Central memory CD8-positive, alpha-beta T cell (primary cell): Measurements from ENCODE around the gene FXYD1.
"Not testable (repeated sequence)": the region's sequence is repeated elsewhere in the genome, so short reads cannot be mapped to it uniquely, and the experiment has no call there.

Experiments used
- ATAC-seq: fragments of 150-1000 bp; cut with Tn5 transposase; replicated peaks from 2 replicates; pipeline ENCODE4 v1.10.0; 2022; ENCODE audit warnings: mild to moderate bottlenecking, moderate FRiP score, moderate number of reproducible peaks; ENCODE audit not compliant: poor library complexity, severe bottlenecking; ENCODE audit errors: extremely low read depth
- DNase-seq, 2 donors: peaks; one replicate each; pipeline ENCODE4 v3.0.0; 2021; ENCODE audit warnings: low spot score in 2 of 2
- H3K27ac Mint-ChIP-seq: one replicate; pipeline ENCODE4 v1.8.0; 2022; ENCODE audit warnings: low read depth, mild to moderate bottlenecking, moderate library complexity, mixed read lengths
- H3K27me3 Mint-ChIP-seq: one replicate; pipeline ENCODE4 v1.8.0; 2022; ENCODE audit warnings: mixed read lengths
- H3K36me3 Mint-ChIP-seq: one replicate; pipeline ENCODE4 v1.8.0; 2022; ENCODE audit warnings: mild to moderate bottlenecking, moderate library complexity, mixed read lengths; ENCODE audit not compliant: insufficient read depth
- H3K4me1 Mint-ChIP-seq: one replicate; pipeline ENCODE4 v1.8.0; 2022; ENCODE audit warnings: mixed read lengths
- H3K4me3 Mint-ChIP-seq: one replicate; pipeline ENCODE4 v1.8.0; 2022; ENCODE audit warnings: mild to moderate bottlenecking, moderate library complexity, mixed read lengths
- H3K9me3 Mint-ChIP-seq: one replicate; pipeline ENCODE4 v1.8.0; 2022; ENCODE audit warnings: mixed read lengths

FXYD1 gene

DNA sequence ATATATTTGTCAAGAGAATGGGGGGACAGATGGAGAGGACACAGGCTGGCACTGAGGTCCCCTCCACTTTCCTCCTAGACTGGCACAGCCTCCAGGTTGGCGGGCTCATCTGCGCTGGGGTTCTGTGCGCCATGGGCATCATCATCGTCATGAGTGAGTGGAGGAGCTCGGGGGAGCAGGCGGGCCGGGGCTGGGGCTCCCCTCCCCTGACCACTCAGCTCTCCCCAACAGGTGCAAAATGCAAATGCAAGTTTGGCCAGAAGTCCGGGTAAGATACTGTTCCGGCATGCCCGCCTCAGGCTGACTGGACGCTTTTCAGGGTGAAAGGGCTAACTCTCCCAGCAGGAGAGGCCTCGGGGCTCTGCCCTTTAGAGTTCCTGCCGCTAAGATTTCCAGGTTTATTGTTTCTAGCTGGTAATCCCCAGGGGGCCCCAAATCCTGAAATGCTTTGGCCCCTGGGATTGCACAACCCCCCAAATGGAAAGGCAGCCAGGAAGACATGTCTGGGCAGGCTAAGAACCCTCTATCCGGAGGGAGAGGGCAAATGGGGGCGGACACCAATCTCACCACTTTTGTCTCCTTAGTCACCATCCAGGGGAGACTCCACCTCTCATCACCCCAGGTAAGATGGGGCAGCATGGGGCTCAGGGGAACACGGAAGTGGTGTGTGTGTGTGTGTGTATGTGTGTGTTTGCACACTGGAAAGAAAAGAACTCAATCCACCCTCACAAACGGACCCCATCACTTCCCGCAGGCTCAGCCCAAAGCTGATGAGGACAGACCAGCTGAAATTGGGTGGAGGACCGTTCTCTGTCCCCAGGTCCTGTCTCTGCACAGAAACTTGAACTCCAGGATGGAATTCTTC is 15.7 kb upstream of the FXYD1 start:
- DNase-seq (no peak), ATAC-seq (no peak)
- Mint-ChIP-seq H3K9me3 (no peaks in the 10 kb centered on the region), H3K27me3 (no peaks in the 10 kb centered on the region), H3K36me3 (peaks cover 4% of the 10 kb centered on the region), H3K4me3 (no peak overlapping the region), H3K27ac (no peak overlapping the region), H3K4me1 (peaks cover 13% of the 10 kb centered on the region)

DNA sequence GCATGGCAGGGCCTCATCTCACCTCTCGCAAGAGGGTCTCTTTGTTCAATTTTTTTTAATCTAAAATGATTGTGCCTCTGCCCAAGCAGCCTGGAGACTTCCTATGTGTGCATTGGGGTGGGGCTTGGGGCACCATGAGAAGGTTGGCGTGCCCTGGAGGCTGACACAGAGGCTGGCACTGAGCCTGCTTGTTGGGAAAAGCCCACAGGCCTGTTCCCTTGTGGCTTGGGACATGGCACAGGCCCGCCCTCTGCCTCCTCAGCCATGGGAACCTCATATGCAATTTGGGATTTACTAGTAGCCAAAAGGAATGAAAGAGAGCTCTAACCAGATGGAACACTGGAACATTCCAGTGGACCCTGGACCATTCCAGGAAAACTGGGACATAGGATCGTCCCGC is 15.1 kb upstream of the FXYD1 start:
- DNase-seq (no peak), ATAC-seq (no peak)
- no peaks in the 10 kb centered on the region for H3K27me3 Mint-ChIP-seq
- peak overlapping the region; percentile 87 for H3K4me3 Mint-ChIP-seq
- no peaks in the 10 kb centered on the region for H3K9me3 Mint-ChIP-seq
- H3K4me1 Mint-ChIP-seq, result peaks cover 13% of the 10 kb centered on the region
- no peak overlapping the region for H3K27ac Mint-ChIP-seq
- peaks cover 4% of the 10 kb centered on the region for H3K36me3 Mint-ChIP-seq

DNA sequence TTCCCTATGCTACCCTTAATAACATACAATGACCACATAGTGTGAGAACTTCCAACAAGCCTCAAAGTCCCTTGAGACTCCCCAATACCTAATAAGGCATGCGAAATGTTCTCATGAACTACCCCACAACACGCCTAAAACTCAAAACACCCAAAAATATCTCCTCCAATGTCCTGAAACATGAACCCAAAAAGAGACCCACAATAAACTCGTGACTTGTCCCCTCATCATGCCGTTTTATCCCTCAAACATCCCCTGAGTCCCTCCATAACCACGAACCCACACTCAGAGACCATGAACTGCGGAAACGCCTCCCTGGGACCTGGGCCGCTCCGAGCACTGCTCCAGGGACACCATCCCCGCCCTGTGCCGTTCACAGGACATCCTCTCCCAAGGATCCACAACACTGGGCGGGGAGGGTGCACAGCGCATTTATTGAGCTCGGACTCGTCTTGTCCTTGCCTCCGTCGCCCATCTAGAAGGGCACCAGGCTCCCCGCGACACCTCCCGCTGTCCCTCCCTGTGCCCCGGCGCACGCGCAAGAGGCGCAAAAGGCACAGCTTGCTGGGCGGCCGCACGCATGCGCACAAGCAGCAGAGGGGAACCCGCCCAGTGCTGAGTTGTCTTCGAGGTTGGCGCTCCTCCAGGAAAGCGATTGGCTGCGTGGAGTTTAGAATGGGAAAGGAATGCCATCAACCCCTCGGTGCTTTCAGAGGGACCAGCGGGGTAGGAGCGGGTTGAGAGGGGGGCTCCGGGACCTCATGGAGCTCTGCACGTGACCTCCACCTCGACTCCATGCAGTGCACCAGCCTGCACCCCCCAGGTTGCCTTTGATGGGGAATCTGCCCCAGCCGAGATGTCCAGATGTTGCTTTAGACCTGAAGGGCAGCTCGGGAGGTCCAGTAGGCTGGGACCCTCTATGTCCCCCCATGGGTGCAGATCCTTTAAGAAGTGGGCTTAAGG is 14.2 kb upstream of the FXYD1 start:
- DNase-seq, result peak; percentile 57 to 64
- peaks cover 13% of the 10 kb centered on the region for H3K4me1 Mint-ChIP-seq
- H3K4me3 Mint-ChIP-seq, result peak overlapping the region; percentile 87
- H3K27ac Mint-ChIP-seq, result peak overlapping the region; percentile 85
- ATAC-seq, result peak; percentile 87
- H3K9me3 Mint-ChIP-seq, result no peaks in the 10 kb centered on the region
- peaks cover 4% of the 10 kb centered on the region for H3K36me3 Mint-ChIP-seq
- H3K27me3 Mint-ChIP-seq, result no peaks in the 10 kb centered on the region

DNA sequence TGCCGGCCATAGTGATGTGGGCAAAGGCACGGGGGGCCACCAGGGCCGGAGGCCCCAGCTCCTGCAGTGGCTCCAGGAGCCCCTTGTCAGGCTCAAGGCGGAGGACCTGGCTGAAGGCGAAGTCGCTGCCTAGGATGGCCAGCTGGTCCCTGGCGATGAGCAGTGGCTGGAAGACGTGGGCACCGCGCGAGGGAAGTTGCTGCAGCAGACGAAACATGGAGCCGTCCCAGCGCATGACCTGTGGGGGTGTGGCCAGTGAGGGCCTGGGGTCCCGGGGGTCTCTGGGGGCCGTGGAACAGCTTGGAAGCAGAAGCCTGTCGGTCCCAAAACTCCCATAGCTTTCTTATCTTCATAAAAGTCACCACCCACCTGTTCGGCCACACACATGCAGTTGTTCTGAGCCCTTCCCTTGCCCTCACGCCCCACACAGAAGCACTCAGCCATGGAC is 13.3 kb upstream of the FXYD1 start:
- H3K4me3 Mint-ChIP-seq, result no peak overlapping the region
- H3K27ac Mint-ChIP-seq, result no peak overlapping the region
- no peak for DNase-seq
- H3K9me3 Mint-ChIP-seq, result no peaks in the 10 kb centered on the region
- peaks cover 4% of the 10 kb centered on the region for H3K36me3 Mint-ChIP-seq
- H3K4me1 Mint-ChIP-seq, result peaks cover 13% of the 10 kb centered on the region
- H3K27me3 Mint-ChIP-seq, result no peaks in the 10 kb centered on the region
- ATAC-seq, result no peak

DNA sequence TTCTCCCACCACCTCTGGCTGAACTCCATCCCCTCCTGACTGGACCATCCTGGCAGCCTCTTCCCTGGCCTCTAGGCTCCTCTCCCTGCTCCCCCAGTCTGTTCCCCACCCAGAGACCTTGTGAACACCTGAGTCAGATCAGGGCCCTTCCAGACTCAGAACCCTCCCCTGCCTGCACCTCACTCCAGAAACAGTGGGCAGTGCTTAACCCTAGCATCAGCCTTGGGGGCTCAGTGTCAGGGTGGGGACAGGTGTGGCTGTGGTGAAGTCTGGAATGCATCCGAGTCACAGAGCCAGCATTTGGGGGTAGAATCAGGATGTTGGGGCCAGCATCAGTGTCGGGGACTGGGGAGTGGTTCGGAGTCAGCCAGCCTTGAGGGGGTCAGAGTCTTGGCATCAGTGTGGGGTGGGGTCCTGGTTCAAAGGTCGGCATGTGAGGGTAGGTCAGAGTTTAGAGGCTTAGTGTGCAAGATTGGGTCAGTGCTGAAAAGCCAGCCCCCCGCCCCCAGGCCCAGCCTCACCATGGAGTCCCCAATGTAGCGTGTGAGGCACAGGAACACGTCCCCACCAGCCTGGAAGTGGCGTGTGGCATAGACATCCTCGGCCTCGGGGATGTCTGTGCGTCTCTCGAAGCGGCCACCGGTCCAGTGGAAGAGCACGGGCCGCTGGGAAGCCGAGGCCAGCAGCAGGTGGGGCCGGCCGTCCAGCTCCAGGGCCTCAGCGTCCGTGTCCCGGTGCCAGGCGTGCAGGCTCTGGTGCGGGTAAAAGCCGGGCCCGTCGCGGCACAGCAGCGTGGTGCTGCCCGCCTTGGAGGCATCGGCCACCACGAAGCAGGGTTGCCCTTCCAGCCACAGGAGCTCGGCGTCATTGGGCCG is 12.6 kb upstream of the FXYD1 start:
- no peaks in the 10 kb centered on the region for H3K9me3 Mint-ChIP-seq

DNA sequence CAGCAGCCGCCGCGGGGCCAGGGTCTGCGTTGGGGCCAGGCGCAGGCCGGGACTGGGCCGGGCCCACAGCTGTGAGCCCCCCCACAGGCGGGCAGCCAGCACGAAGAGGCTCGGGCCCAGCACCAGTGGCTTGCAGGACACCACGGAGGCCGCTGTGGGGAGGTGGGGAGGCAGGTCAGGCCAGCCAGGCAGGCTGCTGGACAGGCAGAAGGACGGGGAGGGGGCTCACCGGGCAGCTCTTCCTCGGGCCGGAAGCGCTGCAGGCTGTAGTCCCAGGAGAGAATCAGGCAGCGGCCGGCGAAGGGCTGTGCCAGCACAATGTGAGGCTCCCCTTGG is 12.0 kb upstream of the FXYD1 start:
- DNase-seq (no peak), ATAC-seq (no peak)
- no peak overlapping the region for H3K27ac Mint-ChIP-seq
- H3K27me3 Mint-ChIP-seq, result no peaks in the 10 kb centered on the region
- H3K9me3 Mint-ChIP-seq, result no peaks in the 10 kb centered on the region
- peaks cover 4% of the 10 kb centered on the region for H3K36me3 Mint-ChIP-seq
- no peak overlapping the region for H3K4me3 Mint-ChIP-seq
- peaks cover 13% of the 10 kb centered on the region for H3K4me1 Mint-ChIP-seq

More for the DNA sequence above, 12.6 kb upstream of the FXYD1 start:
- peaks cover 4% of the 10 kb centered on the region for H3K36me3 Mint-ChIP-seq
- no peaks in the 10 kb centered on the region for H3K27me3 Mint-ChIP-seq
- peaks cover 13% of the 10 kb centered on the region for H3K4me1 Mint-ChIP-seq
- DNase-seq, result no peak
- ATAC-seq, result no peak
- no peak overlapping the region for H3K4me3 Mint-ChIP-seq
- H3K27ac Mint-ChIP-seq, result no peak overlapping the region

DNA sequence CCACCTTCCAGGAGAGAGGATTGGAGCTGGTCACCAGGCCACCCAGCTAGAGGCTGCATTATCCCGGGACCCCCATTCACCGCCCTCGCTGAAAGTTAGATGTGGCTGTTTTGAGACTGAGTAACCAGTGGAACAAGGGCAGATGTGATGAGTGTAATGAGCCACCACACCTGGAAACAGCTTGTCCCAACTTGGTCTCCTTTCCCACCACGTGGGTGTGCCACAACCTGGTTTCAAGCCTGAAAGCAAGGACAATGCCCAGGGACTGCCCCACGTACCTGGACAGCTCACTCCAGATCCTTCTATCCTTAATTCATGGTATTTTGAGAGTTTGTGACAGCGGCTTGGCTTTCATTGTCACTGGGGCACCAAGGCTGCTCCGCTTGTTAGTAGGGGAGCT is 10.8 kb upstream of the FXYD1 start:
- DNase-seq (no peak), ATAC-seq (no peak)
- Mint-ChIP-seq H3K27ac (no peak overlapping the region), H3K36me3 (peaks cover 4% of the 10 kb centered on the region), H3K4me3 (no peak overlapping the region), H3K9me3 (peaks cover 6% of the 10 kb centered on the region), H3K27me3 (no peaks in the 10 kb centered on the region), H3K4me1 (peaks cover 13% of the 10 kb centered on the region)

DNA sequence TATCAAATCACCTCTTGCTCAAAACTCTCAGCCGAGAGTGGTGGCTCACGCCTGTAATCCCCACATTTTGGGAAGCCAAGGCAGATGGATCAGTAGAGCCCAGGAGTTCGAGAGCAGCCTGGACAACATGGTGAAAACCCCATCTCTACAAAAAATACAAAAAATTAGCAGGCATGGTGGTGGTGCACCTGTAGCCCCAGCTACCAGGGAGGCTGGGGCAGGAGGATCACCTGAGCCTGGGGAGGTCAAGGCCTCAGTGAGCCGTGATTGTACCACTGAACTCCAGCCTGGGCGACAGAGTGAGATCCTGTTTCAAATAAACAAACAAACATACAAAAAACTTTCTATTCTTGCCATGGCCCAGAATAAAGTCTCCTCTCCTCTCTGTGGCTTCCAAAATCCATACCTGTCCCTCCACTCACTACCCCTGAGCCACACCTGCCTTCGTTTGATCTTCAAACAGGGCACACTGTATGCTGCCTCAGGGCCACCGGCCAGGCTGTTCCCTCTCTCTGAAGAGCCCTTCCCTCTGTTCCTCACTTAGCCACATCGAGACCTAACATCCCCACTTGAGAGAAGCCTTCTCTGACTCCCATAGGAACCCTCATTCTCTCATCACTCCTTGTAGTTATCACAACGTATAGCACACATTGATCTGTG is 10.1 kb upstream of the FXYD1 start:
- no peak for ATAC-seq
- Mint-ChIP-seq H3K27me3 (no peaks in the 10 kb centered on the region), H3K9me3 (peaks cover 11% of the 10 kb centered on the region), H3K27ac (no peak overlapping the region), H3K4me1 (peaks cover 13% of the 10 kb centered on the region), H3K36me3 (peaks cover 4% of the 10 kb centered on the region), H3K4me3 (no peak overlapping the region)
- no peak for DNase-seq

DNA sequence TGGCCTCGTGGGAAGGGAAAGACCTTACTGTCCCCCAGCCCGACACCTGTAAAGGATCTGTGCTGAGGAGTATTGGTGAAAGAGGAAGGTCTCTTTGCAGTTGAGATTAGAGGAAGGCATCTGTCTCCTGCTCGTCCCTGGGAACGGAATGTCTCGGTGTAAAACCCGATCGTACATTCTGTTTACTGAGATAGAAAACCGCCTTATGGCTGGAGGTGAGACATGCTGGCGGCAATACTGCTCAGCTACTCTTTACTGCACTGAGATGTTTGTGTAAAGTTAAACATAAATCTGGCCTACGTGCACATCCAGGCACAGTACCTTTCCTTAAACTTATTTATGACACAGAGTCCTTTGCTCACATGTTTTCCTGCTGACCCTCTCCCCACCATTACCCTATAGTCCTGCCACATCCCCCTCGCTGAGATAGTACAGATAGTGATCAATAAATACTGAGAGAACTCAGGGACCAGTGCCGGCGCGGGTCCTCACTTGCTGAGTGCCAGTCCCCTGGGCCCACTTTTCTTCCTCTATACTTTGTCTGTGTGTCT is 8.8 kb upstream of the FXYD1 start:
- H3K36me3 Mint-ChIP-seq, DNase-seq, H3K27me3 Mint-ChIP-seq, ATAC-seq, H3K27ac Mint-ChIP-seq, H3K4me3 Mint-ChIP-seq, H3K4me1 Mint-ChIP-seq: not testable (repeated sequence)
- peaks cover 11% of the 10 kb centered on the region for H3K9me3 Mint-ChIP-seq

DNA sequence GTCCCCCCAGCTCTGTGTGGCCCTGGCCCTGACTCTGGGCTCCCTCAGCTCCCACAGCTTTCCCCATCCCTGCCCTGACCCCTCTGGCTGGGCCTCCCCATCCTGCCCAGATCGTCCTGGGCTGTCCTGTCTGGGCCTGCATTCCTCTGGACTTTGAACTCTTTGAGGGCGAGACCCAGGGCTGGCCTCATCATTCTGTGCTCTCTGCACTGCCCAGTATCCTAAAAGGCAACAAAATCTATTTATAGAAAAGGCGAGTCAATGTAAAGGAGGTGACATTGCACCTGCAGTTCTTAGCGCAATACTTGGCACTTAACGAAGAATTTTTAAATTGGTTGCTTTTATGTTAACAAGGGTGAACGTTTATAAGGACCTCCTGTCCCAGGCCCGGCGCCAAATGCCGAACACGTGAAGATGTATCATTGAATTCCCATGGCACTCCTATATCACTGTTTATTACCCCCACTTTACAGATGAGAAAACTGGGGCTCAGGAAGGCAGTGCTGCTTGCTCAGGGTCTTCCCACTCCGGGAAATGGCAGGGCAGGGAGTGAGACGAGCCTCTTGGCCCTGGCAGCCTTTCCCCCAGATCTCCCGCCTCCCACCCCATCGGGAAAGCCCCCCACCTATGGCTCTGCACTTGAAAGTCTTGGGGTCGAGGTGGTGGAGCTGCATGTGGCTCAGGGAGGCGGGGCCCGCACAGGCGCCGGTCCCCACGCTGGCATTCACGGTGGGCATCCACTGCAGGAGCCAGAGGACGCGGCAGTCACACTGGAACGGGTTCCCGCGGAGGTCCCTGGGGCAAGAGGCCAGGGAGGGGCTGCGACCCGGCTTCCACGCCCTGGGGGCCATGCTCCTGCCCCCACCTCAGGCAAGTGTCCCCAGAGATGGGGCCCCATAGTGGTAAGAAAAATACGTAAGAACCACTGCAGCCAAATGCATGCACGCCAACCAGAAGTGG is 7.6 kb upstream of the FXYD1 start:
- Mint-ChIP-seq H3K4me1 (peaks cover 6% of the 10 kb centered on the region), H3K9me3 (peaks cover 11% of the 10 kb centered on the region), H3K36me3 (peaks cover 3% of the 10 kb centered on the region), H3K27ac (no peak overlapping the region), H3K27me3 (no peaks in the 10 kb centered on the region), H3K4me3 (no peak overlapping the region)
- DNase-seq (no peak), ATAC-seq (no peak)

DNA sequence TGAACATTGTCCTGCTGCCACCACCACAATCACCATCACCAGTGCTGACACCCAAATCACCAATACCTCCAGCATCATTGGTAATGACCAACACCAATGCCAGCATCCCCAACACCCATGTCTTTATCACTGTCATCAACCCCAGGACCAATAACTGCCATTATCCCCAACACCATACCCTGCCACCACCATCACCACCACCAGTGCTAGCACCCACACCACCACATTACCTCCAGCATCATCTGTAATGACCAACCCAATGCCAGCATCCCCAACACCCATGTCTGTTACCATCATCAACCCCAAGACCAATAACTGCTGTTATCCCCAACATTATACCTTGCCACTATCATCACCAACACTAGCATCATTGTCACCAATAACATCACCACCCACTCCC is 6.4 kb upstream of the FXYD1 start:
- H3K4me3 Mint-ChIP-seq, result no peak overlapping the region
- no peaks in the 10 kb centered on the region for H3K27me3 Mint-ChIP-seq
- H3K4me1 Mint-ChIP-seq, result peaks cover 8% of the 10 kb centered on the region
- H3K36me3 Mint-ChIP-seq, result peaks cover 3% of the 10 kb centered on the region
- ATAC-seq, result no peak
- DNase-seq, result no peak
- H3K27ac Mint-ChIP-seq, result no peak overlapping the region
- peaks cover 11% of the 10 kb centered on the region for H3K9me3 Mint-ChIP-seq
